ENCODE measurements around the gene DACH2.

Gene DACH2

GRCh38 chrX:86714441-86714840 is 566.2 kb downstream of the DACH2 start:
- TF ChIP-seq ELF4 (IDR thresholded peaks at IDR 0.05) (no peak), SUZ12 (IDR thresholded peaks at IDR 0.05) (no peak), LEF1 (IDR thresholded peaks at IDR 0.05; ENCODE audit: borderline replicate concordance) (no peak), TARDBP (IDR thresholded peaks at IDR 0.05) (no peak), FOXA1 (IDR thresholded peaks at IDR 0.05) (no peak), PKNOX1 (IDR thresholded peaks at IDR 0.05) (no peak), L3MBTL2 (conservative IDR thresholded peaks at IDR 0.05) (no peak), NFRKB (IDR thresholded peaks at IDR 0.05) (no peak), BHLHE40 (IDR thresholded peaks at IDR 0.05; ENCODE audit: borderline replicate concordance) (no peak), HDGF (IDR thresholded peaks at IDR 0.05; ENCODE audit: borderline replicate concordance) (no peak), ARNT (IDR thresholded peaks at IDR 0.05) (no peak), SP1 (IDR thresholded peaks at IDR 0.05) (no peak), ZNF384 (IDR thresholded peaks at IDR 0.05) (no peak), CTBP1 (IDR thresholded peaks at IDR 0.05; ENCODE audit: borderline replicate concordance) (no peak), FOXK2 (IDR thresholded peaks at IDR 0.05) (no peak), FOXM1 (IDR thresholded peaks at IDR 0.05; ENCODE audit: borderline replicate concordance) (no peak)
- DNase-seq (ENCODE audit: extremely low spot score), result no peak
- CTCF ChIA-PET, result no interaction called here
- POLR2A ChIA-PET, result no interaction called here

DNA sequence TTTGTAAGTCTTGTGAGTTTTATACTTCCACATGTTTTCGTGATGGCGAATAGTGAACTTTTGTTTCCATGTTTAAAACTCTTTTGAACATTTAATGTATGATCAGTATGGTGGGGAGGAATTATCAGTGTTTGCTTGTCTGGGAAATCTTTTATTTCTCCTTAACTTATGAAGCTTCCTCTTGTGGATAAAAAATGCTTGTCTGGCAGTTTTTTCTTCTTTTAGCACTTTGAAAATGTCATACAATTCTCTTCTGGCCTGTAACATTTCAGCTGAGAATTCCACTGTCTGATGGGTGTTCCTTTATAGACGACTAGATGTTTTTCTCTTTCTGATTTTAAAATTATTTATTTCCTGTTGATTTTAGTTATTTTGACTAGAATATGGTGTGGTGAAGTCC is 576.0 kb downstream of the DACH2 start:
- TF ChIP-seq ARNT (IDR thresholded peaks at IDR 0.05) (no peak), ELF4 (IDR thresholded peaks at IDR 0.05) (no peak), L3MBTL2 (conservative IDR thresholded peaks at IDR 0.05) (no peak), FOXK2 (IDR thresholded peaks at IDR 0.05) (no peak), HDGF (IDR thresholded peaks at IDR 0.05; ENCODE audit: borderline replicate concordance) (no peak), FOXM1 (IDR thresholded peaks at IDR 0.05; ENCODE audit: borderline replicate concordance) (no peak), PKNOX1 (IDR thresholded peaks at IDR 0.05) (no peak), NFRKB (IDR thresholded peaks at IDR 0.05) (no peak), TARDBP (IDR thresholded peaks at IDR 0.05) (no peak), SUZ12 (IDR thresholded peaks at IDR 0.05) (no peak), FOXA1 (IDR thresholded peaks at IDR 0.05) (no peak), SP1 (IDR thresholded peaks at IDR 0.05) (no peak), CTBP1 (IDR thresholded peaks at IDR 0.05; ENCODE audit: borderline replicate concordance) (no peak), LEF1 (IDR thresholded peaks at IDR 0.05; ENCODE audit: borderline replicate concordance) (no peak), BHLHE40 (IDR thresholded peaks at IDR 0.05; ENCODE audit: borderline replicate concordance) (no peak), ZNF384 (IDR thresholded peaks at IDR 0.05) (no peak)
- CTCF ChIA-PET, result no interaction called here

DNA sequence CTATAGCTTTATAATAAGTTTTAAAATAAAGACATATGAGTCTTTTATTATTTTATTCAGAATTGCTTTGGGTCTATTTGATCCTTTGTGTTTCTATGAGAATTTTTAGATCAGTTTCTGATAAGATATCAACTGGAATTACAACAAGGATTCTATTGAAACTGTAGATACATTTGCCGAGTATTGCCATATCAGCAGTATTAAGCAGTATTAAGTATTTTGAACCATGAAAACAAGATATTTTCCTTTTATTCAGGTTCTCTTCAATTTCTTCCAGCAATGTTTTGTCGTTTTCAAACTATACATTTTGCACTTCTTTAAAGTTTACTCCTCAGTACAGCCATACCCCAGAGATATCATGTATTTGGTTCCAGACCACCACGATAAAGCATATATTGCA is 598.8 kb downstream of the DACH2 start:
- ChIA-PET CTCF (no interaction called here), POLR2A (no interaction called here)
- no peak for DNase-seq (ENCODE audit: extremely low spot score)
- no peak for TF ChIP-seq ELF4 (IDR thresholded peaks at IDR 0.05)
- TF ChIP-seq L3MBTL2 (conservative IDR thresholded peaks at IDR 0.05), result no peak
- TF ChIP-seq ARNT (IDR thresholded peaks at IDR 0.05), result no peak
- no peak for TF ChIP-seq ZNF384 (IDR thresholded peaks at IDR 0.05)
- TF ChIP-seq FOXA1 (IDR thresholded peaks at IDR 0.05), result no peak
- TF ChIP-seq FOXM1 (IDR thresholded peaks at IDR 0.05; ENCODE audit: borderline replicate concordance), result no peak
- no peak for TF ChIP-seq LEF1 (IDR thresholded peaks at IDR 0.05; ENCODE audit: borderline replicate concordance)
- TF ChIP-seq FOXK2 (IDR thresholded peaks at IDR 0.05), result no peak
- no peak for TF ChIP-seq SUZ12 (IDR thresholded peaks at IDR 0.05)
- TF ChIP-seq CTBP1 (IDR thresholded peaks at IDR 0.05; ENCODE audit: borderline replicate concordance), result no peak
- TF ChIP-seq HDGF (IDR thresholded peaks at IDR 0.05; ENCODE audit: borderline replicate concordance), result no peak
- no peak for TF ChIP-seq TARDBP (IDR thresholded peaks at IDR 0.05)
- no peak for TF ChIP-seq PKNOX1 (IDR thresholded peaks at IDR 0.05)
- no peak for TF ChIP-seq NFRKB (IDR thresholded peaks at IDR 0.05)
- TF ChIP-seq SP1 (IDR thresholded peaks at IDR 0.05), result no peak
- no peak for TF ChIP-seq BHLHE40 (IDR thresholded peaks at IDR 0.05; ENCODE audit: borderline replicate concordance)

More for the DNA sequence above, 576.0 kb downstream of the DACH2 start:
- POLR2A ChIA-PET, result no interaction called here
- DNase-seq (ENCODE audit: extremely low spot score), result no peak

GRCh38 chrX:86805241-86805640 is 657.0 kb downstream of the DACH2 start:
- CTCF ChIA-PET, result interaction anchor here (0.7 kb wide), 1 partner anchor 117 kb away, joined by 3 read pairs; no protein-coding TSS in a partner anchor

More at GRCh38 chrX:86805241-86805640, 657.0 kb downstream of the DACH2 start:
- POLR2A ChIA-PET, result no interaction called here
- TF ChIP-seq TARDBP (IDR thresholded peaks at IDR 0.05) (no peak), BHLHE40 (IDR thresholded peaks at IDR 0.05; ENCODE audit: borderline replicate concordance) (no peak), FOXK2 (IDR thresholded peaks at IDR 0.05) (no peak), CTBP1 (IDR thresholded peaks at IDR 0.05; ENCODE audit: borderline replicate concordance) (no peak), FOXA1 (IDR thresholded peaks at IDR 0.05) (no peak), SUZ12 (IDR thresholded peaks at IDR 0.05) (no peak), L3MBTL2 (conservative IDR thresholded peaks at IDR 0.05) (no peak), ELF4 (IDR thresholded peaks at IDR 0.05) (no peak), FOXM1 (IDR thresholded peaks at IDR 0.05; ENCODE audit: borderline replicate concordance) (no peak), SP1 (IDR thresholded peaks at IDR 0.05) (no peak), NFRKB (IDR thresholded peaks at IDR 0.05) (no peak), ARNT (IDR thresholded peaks at IDR 0.05) (no peak), PKNOX1 (IDR thresholded peaks at IDR 0.05) (no peak), HDGF (IDR thresholded peaks at IDR 0.05; ENCODE audit: borderline replicate concordance) (no peak)
- no peak for DNase-seq (ENCODE audit: extremely low spot score)

All from HEK293T (cell line).